Ovary (tissue), 9 donors: ENCODE measurements around the gene SLC12A6. TPM values are rescaled to one million over a fixed set of nuclear protein-coding genes. Genes with fewer than 3 reads are reported as not detected.

Experiments
- DNase-seq, 5 donors: peaks; one replicate each; pipeline ENCODE4 v3.0.0-alpha.2; 2019 to 2020
- H3K27ac ChIP-seq, 2 donors: fragments of 200-600 bp; one replicate each; pipeline versions ENCODE4 v1.5.1 to v1.8.0; 2019 to 2022
- H3K27me3 ChIP-seq: fragments of 200-600 bp; one replicate; pipeline ENCODE4 v1.8.0; 2022
- H3K36me3 ChIP-seq: fragments of 200-600 bp; sonication (generic); one replicate; pipeline ENCODE4 v1.5.1; 2019
- H3K4me1 ChIP-seq: one replicate; pipeline ENCODE4 v1.8.1; 2013; ENCODE audit warnings: mild to moderate bottlenecking, moderate library complexity; ENCODE audit not compliant: insufficient read depth
- H3K4me3 ChIP-seq: fragments of 200-600 bp; sonication (generic); one replicate; pipeline ENCODE4 v1.5.1; 2017
- H3K9me3 ChIP-seq, 2 donors: fragments of 200-600 bp in 1 of 2; sonication (generic) in 1 of 2; one replicate each; pipeline versions ENCODE4 v1.5.1 to v1.8.1; 2013 to 2019; ENCODE audit warnings: mild to moderate bottlenecking in 1 of 2, moderate library complexity in 1 of 2
- CTCF ChIP-seq, 3 donors: fragments of 450-650 bp in 2 of 3; fragments of 200-600 bp in 1 of 3; IDR thresholded peaks; one replicate each; pipeline versions ENCODE4 v1.5.1 to v1.8.0; 2016 to 2022; ENCODE audit warnings: antibody characterized with exemption in 3 of 3, mild to moderate bottlenecking in 1 of 3
- EP300 ChIP-seq: sonication (generic); formaldehyde crosslinking; IDR thresholded peaks from one replicate; pipeline ENCODE4 v1.6.1; 2017; ENCODE audit warnings: antibody characterized with exemption
- POLR2A ChIP-seq: fragments of 450-650 bp; IDR thresholded peaks from one replicate; pipeline ENCODE4 v1.6.1; 2017; ENCODE audit warnings: antibody characterized with exemption, mild to moderate bottlenecking, moderate library complexity
- WGBS, 3 donors: extraction: QIAGEN DNeasy Blood & Tissue Kit in 1 of 3; methylation state at CpG; one replicate each; pipeline versions ENCODE4 v1.1.5 to v1.1.7; 2013 to 2017; 5-methylcytosine and 5-hydroxymethylcytosine counted together
- intact Hi-C, 4 donors: fragments of 100-400 bp; cut with DNase I; formaldehyde crosslinking; loops; one replicate each; pipeline versions ENCODE4 v1.11.0 to v1.15.1; 2022 to 2023
- polyA plus RNA-seq, 2 donors: library from polyadenylated mRNA; stranded (reverse); fragments of 200-250 nt in 1 of 2; fragments of 350-450 nt in 1 of 2; fragmentation: Illumina TruSeq in 1 of 2; extraction: RNeasy Lipid Tissue Mini Kit (QIAGEN cat#74804) in 1 of 2; gene quantifications; one replicate each; pipeline ENCODE4 v1.2.3, GENCODE V29; 2013 to 2014
- total RNA-seq, 7 donors: library from RNA; depleted of rRNA in 2 of 7; stranded (reverse); fragments of >200 nt in 2 of 7; fragmentation: NEBNext Ultra II Directional in 3 of 7; extraction: Animal tissue kit (Norgen Biotek cat#: 25700) in 3 of 7; gene quantifications; one replicate each; pipeline versions ENCODE4 v1.1.0 to v1.2.4, GENCODE V29; 2016 to 2023
- donor health status: DM: no; HTN: no; CAD: no; lungs with moderate emphysema.
- donor health status: DM: no; HTN: no; CAD: no.
- donor health status: Bipolar disorder and iron deficiency.
- donor health status: DM: yes; HTN: yes; CAD: no.
- donor health status: DM: no; HTN: no; CAD: no.
- donor health status: DM: yes; HTN: yes; CAD: no.

SLC12A6 gene
- total and polyA plus RNA-seq, 9 donors = 6.9 to 19.7 (median 11.4) TPM

GRCh38 chr15:34314491-34315490 is 22.8 kb downstream of the SLC12A6 start:
- WGBS, 3 donors = 82 to 86% (median 85%) methylated on average over 3 of the region's 3 CpGs
- no peaks in the 10 kb centered on the region for H3K27me3 ChIP-seq
- H3K27ac ChIP-seq = no peak overlapping the region
- intact Hi-C loops = no loop called here
- H3K4me3 ChIP-seq = no peak overlapping the region
- H3K4me1 ChIP-seq = no peaks in the 10 kb centered on the region
- no peaks in the 10 kb centered on the region for H3K36me3 ChIP-seq
- H3K9me3 ChIP-seq = no peaks in the 10 kb centered on the region
- no peak for TF ChIP-seq POLR2A
- TF ChIP-seq CTCF (IDR thresholded peaks at IDR 0.05) = no peak
- TF ChIP-seq EP300 = no peak
- DNase-seq = no peak

GRCh38 chr15:34311563-34311962 is 26.0 kb downstream of the SLC12A6 start:
- intact Hi-C loops = no loop called here
- WGBS, 3 donors = 87 to 94% (median 92%) methylated on average over 1 of the region's 1 CpG
- Histone ChIP-seq H3K27ac (no peak overlapping the region), H3K27me3 (no peaks in the 10 kb centered on the region), H3K9me3 (no peaks in the 10 kb centered on the region), H3K4me3 (no peak overlapping the region), H3K4me1 (no peaks in the 10 kb centered on the region), H3K36me3 (no peaks in the 10 kb centered on the region)
- TF ChIP-seq POLR2A (no peak), EP300 (no peak), CTCF (IDR thresholded peaks at IDR 0.05) (no peak)
- DNase-seq = no peak

- H3K9me3 ChIP-seq = no peaks in the 10 kb centered on the region
- H3K4me1 ChIP-seq = no peaks in the 10 kb centered on the region
- no peak for TF ChIP-seq EP300
- no peak for TF ChIP-seq POLR2A
- no peak for TF ChIP-seq CTCF (IDR thresholded peaks at IDR 0.05)
- no peak overlapping the region for H3K4me3 ChIP-seq
- intact Hi-C loops = no loop called here
- no peak overlapping the region for H3K27ac ChIP-seq
- H3K27me3 ChIP-seq = no peaks in the 10 kb centered on the region
- no peaks in the 10 kb centered on the region for H3K36me3 ChIP-seq
- DNase-seq = no peak
Observed at GRCh38 chr15:34304613-34305012, 33.0 kb downstream of the SLC12A6 start.

- WGBS, 3 donors = 85 to 97% (median 88%) methylated on average over 3 of the region's 3 CpGs
- TF ChIP-seq EP300 = no peak
- no peak for TF ChIP-seq CTCF (IDR thresholded peaks at IDR 0.05)
- no peak for TF ChIP-seq POLR2A
Observed at GRCh38 chr15:34301058-34301457, 36.5 kb downstream of the SLC12A6 start.

More at GRCh38 chr15:34301058-34301457, 36.5 kb downstream of the SLC12A6 start:
- H3K9me3 ChIP-seq = no peaks in the 10 kb centered on the region
- DNase-seq = no peak
- no peak overlapping the region for H3K27ac ChIP-seq
- H3K4me3 ChIP-seq = no peak overlapping the region
- H3K4me1 ChIP-seq = no peaks in the 10 kb centered on the region
- H3K36me3 ChIP-seq = no peaks in the 10 kb centered on the region
- no peaks in the 10 kb centered on the region for H3K27me3 ChIP-seq
- intact Hi-C loops = no loop called here
